ENCODE results near the gene NEK4.
"Not testable (repeated sequence)": the region's sequence is repeated elsewhere in the genome, so short reads cannot be mapped to it uniquely, and the experiment has no call there.

NEK4 gene

DNA sequence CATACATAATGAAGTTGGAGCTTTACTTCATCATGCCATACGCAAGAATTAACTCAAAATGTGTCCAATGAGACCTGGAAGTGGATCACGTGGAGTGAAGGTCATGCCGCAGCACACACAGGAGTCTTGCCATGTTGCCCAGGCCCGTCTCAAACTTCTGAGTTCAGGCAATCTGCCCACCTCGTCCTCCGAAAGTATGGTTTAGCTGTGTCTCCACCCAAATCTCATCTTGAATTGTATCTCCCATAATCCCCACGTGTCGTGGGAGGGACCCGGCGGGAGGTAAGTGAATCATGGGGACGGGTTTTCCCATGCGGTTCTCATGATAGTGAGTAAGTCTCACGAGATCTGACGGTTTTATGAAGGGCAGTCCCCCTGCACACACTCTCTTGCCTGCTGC, 39.1 kb downstream of the NEK4 start:
- no peak for DNase-seq (ENCODE audit: low read depth)

DNA sequence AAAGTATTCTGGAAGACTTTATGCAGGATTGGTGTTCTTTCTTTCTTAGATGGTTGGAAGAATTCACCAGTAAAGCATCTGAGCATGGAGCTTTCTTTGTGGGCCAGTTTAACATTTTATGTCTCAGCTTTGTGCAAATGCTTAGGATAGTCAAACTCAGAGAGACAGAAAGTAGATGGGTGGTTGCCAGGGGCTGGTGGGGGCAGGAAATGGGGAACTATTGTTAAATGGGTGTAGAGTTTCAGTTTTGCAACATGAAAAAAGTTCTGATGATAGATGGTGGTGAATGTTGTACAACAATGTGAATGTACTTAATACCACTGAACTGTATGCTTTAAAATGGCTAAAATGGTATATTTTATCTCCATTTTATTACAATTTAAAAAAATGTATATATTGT, 40.1 kb downstream of the NEK4 start:
- DNase-seq (ENCODE audit: low read depth) = no peak

GRCh38 chr3:52728753-52729152, 42.0 kb downstream of the NEK4 start:
- DNase-seq (ENCODE audit: low read depth) = not testable (repeated sequence)

DNA sequence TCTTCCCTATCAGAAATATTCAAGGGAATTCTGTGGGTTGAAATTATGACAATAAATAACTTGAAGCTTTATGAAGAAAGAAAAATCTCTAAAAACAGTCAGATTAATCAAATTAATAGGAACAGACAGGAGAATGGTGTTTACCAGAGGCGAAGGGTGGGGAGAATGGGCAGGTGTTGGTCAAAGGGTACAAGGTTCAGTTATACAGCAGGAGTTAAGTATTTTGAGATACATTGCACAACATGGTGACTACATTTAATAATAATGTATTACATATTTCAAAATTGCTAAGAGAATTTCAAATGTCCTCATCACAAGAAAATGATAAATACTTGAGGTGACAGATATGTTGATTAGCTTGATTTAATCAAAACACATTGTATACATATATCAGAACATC, 46.2 kb downstream of the NEK4 start:
- no peak for DNase-seq (ENCODE audit: low read depth)

DNA sequence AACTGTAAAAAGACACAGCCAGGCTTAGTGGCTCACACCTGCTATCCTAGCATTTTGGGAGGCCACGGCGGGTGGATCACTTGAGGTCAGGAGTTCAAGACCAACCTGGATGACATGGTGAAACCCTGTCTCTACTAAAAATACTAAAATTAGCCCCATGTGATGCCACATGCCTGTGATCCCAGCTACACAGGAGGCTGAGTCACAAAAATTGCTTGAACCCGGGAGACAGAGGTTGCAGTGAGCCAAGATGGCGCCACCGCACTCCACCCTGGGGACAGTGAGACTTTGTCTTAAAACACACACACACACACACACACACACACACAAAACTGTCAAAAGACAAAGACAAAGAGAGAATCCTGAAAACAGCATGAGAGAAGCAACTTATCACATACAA, 46.8 kb downstream of the NEK4 start:
- no peak for DNase-seq (ENCODE audit: low read depth)

DNA sequence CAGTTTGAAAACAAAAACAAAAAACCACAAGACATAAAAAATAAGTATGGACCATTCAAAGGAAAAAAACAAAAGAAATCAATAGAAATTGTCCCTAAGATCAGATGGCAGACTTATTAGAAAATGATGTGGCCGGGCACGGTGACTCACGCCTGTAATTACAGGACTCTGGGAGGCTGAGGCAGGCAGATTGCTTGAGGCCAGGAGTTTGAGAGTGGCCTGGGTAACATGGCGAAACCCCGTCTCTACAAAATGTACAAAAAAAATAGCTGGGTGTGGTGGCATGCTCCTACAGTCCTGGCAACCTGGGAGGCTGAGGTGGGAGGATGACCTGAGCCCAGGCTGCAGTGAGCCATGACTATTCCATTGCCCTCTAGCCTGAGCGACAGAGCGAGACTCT, 48.2 kb downstream of the NEK4 start:
- DNase-seq (ENCODE audit: low read depth) = no peak

DNA sequence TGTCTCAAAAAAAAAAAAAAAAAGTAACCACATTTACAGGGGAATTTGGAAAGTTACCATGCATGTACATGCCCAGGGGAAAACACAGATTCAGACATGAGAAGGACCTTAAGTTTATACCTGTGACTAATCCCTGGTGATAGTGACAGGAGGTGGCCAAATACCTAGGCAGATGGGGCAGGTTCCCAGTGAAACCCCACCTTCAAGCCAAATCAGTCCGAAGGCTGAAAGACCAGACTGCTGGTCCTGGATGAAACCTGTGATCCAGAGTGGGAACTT, 49.1 kb downstream of the NEK4 start:
- no peak for DNase-seq (ENCODE audit: low read depth)

DNA sequence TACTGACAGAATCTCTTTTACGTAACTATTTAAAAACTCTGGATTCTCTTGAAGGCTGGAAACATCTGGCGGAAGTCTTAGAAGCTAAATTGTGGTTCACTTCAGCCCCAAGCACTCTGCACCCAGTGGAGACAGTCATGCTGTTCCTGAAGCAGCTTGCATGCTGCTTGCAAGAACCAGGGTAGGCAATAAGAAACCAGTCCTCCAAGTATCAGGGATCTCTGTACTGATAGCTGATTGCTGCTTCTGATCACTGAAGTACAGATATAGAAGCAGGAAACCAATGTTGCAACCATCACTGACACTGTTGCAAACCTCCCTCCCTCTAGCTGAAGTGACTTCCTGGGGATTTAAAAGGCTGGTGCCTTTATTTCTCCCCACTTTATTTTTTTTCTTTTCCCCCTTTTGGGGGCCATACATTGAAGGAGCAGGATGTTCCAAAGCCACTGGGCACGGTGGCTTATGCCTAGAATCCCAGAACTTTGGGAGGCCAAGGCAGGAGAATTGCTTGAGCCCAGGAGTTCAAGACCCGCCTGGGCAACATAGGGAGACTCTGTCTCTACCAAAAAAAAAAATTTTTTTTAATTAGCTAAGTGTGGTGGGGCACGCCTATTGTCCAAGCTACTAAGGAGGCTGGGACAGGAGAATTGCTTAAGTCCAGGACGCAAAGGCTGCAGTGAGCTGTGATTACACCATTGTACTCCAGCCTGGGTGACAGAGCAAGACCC, 49.6 kb downstream of the NEK4 start:
- DNase-seq (ENCODE audit: low read depth) = no peak

GRCh38 chr3:52719618-52720017, 51.1 kb downstream of the NEK4 start:
- no peak for DNase-seq (ENCODE audit: low read depth)

DNA sequence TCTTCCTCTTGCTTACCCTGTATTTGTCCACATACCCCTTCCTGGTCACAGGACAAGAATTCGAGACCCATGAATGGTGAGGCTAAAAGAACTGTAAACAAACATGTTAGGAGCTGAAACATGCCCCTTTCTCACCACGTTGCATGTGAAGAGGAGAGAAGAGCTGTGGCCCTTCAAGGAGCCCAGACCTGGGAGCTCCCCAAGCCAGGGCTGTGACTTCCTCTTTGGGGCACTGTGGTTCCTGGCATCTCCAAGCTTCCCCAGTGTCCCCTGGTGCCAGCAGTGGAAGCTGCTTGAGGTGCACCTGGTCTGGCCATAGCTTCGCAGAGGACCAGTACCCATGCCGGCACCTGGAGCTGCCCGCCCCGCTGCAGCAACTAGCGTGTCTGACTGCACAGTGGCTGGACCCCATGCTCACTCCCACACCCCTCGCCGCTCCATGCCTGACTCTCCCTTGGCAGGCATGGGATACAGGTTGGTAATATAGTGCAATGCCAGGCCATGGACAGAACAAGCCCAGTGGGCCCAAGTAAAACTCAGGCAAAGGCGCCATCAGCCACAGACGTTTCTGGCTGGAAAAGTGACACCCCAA, 54.9 kb downstream of the NEK4 start:
- DNase-seq (ENCODE audit: low read depth) = no peak

DNA sequence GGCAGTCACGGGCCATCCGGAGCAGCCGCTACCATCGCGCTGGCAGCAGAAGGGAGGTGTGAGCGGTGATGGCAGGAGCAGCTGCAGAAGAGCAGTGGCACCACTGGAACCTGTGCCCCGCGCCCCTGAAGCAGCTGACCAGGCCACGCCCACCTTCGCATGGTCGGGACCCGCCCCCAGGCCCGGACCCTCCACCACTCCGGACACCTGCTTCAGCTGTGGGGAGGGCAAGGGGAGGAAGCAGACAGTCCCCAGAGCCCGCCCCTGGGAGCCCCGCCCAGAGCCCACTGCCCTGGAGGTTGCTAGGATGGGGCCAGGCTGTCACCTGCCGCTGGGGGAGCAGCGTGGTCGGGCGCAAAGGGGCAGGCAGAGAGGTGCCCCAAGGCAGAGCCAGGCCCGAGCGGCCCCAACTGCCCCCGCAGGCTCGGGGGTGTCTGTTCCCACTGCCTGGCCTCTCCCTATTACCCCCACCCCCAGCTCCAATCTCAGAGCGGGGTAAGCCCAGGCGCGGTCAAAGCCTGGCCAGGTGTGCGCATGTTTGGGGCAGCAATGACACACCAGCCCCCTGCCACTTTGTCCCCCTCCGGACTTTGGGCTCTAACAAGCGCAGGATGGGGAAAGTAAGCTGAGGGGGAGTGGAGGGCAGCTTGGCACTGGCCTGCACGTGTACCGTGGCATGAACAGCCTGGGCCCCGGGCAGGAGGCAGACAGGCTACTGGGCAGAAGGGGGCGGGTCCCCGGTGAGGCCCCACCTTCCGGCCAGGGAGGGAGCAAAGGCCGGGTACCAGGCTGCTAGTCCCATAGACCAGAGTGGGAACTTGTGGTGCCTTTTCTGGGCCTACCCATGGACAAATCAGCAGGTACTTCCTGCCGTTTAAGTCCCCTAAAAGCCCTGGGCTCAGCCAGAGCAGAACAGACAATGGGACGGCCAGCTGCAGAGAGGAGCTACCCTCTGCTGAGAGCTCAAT, 56.1 kb downstream of the NEK4 start:
- no peak for DNase-seq (ENCODE audit: low read depth)

GRCh38 chr3:52712291-52713212, 58.2 kb downstream of the NEK4 start:
- DNase-seq (ENCODE audit: low read depth) = no peak

GRCh38 chr3:52710512-52710911, 60.2 kb downstream of the NEK4 start:
- no peak for DNase-seq (ENCODE audit: low read depth)

DNA sequence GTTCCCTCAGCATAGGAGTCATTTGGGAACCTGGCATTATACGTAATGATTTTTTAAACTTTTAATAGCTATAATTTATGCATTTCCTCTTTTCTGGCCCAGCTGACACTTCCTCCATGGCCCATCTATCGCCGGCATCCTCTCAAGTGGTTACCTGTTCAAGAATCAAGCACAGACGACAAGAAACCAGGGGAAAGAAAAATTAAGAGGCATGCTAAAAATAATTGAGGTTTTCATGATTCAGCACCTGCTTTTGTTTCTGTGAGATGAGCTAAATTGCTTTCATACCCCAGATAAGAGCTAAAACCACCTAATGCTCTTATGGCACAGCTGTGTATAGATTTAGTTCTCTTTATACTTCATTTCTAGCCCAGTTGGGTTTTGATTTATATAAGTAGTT, 63.2 kb downstream of the NEK4 start:
- DNase-seq (ENCODE audit: low read depth) = no peak

DNA sequence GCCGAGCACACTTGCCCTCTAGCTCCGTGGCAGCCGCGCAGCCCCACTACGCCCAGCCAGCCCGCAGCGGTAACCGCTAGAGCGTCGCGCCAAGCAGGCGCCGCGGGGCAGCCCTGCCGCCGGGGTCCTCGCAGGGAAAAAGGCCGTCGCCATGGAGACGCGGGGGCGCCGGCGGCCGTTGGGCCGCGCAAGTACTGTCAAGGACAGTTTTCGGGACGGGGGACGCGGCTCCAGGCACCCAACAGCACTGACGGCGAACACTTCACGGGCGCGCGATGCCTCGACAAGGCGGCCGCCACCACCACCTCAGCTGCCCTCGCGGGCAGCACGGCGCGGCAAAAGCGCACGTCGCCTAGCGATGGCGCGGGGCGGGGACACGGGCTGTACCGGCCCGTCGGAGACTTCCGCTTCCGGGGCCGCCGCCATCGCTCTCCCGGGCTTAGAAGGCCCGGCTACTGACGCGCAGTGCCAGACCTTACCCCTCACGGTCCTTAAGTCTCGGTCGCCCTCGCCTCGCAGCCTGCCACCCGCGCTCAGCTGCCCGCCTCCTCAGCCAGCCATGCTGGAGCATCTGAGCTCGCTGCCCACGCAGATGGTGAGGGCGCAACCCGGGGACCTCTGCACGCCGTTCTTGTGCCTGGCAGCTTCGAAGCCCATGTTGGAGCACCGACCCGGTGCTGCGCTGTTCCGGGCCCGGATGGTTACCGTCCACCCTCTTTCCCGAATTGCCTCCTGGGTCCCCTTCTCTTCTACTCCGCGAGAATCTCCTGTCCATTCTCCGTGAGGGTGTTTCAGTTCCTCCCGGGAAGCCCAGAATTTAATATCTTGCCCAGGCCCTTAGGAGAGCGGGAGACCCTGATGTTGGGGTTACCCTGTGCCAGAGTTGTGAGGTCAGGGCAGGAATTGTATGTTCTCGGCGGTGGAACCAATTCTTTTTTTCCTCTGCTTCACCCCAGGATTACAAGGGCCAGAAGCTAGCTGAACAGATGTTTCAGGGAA, 64.8 kb downstream of the NEK4 start, which contains the start of the genes GLT8D1 and SPCS1:
Gene GLT8D1 (minus strand): TSS at position 104 of the 999 bp plus-strand sequence. CDS start 5,331 bp downstream, outside the sequence.
Gene SPCS1 (plus strand): TSS at position 419 of the 999 bp plus-strand sequence. CDS start 141 bp downstream, at position 560.
- DNase-seq (ENCODE audit: low read depth) = peak; percentile 77

DNA sequence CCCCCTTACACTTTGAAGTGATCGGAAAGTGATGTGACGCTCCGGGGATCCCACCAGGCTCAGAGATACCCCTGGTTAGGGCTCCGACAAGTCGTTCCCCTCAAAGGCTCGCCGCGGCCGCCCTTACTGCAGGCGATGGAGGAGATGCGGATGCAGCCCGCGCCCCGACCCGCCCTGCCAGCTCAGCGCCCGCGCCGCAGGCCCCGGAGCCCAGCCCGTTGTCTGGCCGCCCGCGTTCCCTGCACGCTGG, 65.4 kb downstream of the NEK4 start:
- DNase-seq (ENCODE audit: low read depth) = no peak

- no peak for DNase-seq (ENCODE audit: low read depth)
These were observed 65.9 kb downstream of the NEK4 start for GRCh38 chr3:52704611-52705437.

DNA sequence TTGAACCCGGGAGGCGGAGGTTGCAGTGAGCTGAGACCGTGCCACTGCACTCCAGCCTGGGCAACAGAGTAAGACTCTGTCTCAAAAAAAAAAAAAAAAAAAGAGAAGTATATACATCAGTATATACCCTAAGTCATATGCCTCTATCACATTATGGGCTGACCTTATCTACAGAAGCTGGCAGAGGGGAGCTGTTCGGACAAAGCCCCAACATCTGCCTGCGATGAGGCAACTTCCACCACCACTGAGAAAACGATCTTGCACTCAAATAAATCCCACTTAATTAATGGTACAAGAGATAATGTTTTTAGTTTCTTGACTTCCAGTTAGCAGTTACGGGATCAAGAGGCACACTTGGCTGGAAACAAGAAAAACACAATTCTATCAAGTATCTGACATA, 67.4 kb downstream of the NEK4 start:
- no peak for DNase-seq (ENCODE audit: low read depth)

DNA sequence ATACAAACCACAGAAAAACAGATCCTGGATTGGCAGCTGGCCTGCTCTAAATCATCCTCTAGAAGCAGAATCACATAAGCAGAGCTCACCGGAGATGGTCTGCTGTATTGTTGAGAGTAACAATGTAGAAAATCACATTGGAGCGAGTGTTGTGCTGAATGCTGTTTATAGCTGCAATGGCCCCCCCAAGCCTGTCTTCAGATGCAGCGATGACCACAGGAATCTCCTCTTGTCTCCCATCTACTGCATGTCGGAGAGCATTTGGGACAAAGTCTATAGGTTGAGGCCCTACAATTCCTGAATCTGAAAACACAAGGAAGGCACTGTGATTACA, 73.1 kb downstream of the NEK4 start:
- DNase-seq (ENCODE audit: low read depth) = no peak
